Measurements from ENCODE around the gene CEP97. TPM values are rescaled to one million over a fixed set of nuclear protein-coding genes. Genes with fewer than 3 reads are reported as not detected.
"Not testable (repeated sequence)": the region's sequence is repeated elsewhere in the genome, so short reads cannot be mapped to it uniquely, and the experiment has no call there.

Gene CEP97
- polyA plus RNA-seq, 4 donors: 13.6 to 19.8 (median 17.2) TPM

- DNase-seq (ENCODE audit: low read depth in 4 of 4, low spot score in 3 of 4): no peak
Observed at GRCh38 chr3:101702726-101703125, 21.7 kb upstream of the CEP97 start.

- DNase-seq (ENCODE audit: low read depth in 4 of 4, low spot score in 3 of 4): no peak
Observed at GRCh38 chr3:101703169-101703568, 21.2 kb upstream of the CEP97 start.

- DNase-seq (ENCODE audit: low read depth in 4 of 4, low spot score in 3 of 4): not testable (repeated sequence)
Observed at GRCh38 chr3:101704639-101705038, 19.8 kb upstream of the CEP97 start.

DNA sequence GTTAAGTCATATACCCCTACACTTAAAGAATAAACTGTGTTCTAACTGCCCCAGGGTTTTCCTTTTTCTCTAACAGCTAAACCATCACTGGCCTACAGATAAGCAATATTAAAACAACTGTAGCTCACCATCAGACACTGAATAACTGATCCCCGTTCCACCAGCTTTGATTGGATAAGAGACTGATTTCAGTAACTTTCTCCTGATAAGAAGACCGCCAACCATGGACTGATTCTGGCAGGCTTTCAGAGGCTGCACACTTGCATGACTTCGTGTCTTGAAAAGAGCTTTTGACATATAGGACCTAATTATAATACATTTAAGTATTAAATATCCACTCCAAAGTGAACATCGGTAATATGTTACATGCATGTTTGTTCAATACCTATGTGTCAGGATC lies 15.3 kb upstream of the CEP97 start:
- no peak for DNase-seq (ENCODE audit: low read depth in 4 of 4, low spot score in 3 of 4)

GRCh38 chr3:101718455-101718854 lies 6.0 kb upstream of the CEP97 start:
- no peak for DNase-seq (ENCODE audit: low read depth in 4 of 4, low spot score in 3 of 4)

DNA sequence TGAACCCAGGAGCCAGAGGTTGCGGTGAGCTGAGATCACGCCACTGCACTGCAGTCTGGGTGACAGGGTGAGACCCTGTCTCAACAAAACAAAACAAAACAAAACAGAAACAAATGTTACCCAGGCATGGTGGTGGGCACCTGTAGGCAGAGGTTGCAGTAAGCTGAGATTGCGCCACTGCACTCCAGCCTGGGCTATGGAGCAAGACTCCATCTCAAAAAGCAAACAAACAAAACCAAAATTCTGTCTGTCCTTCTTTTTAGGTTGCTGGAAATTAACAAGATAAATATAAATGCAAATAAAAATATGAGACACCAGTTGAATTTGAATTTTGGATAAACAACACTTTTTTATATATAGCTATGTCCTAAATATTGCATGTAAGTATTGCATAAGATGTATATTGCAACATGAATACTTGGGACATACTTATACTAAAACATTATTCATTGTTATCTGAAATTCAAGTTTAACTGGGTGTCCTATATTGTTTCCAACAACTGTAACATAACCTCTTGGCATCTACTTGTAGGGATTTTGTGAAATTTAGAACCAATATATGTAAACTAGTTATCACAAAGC lies 4.7 kb upstream of the CEP97 start:
- no peak for DNase-seq (ENCODE audit: low read depth in 4 of 4, low spot score in 3 of 4)

- no peak for DNase-seq (ENCODE audit: low read depth in 4 of 4, low spot score in 3 of 4)
Observed at GRCh38 chr3:101720851-101721840, 3.3 kb upstream of the CEP97 start.

- DNase-seq (ENCODE audit: low read depth in 4 of 4, low spot score in 3 of 4): no peak
Observed at GRCh38 chr3:101722394-101723173, 1.8 kb upstream of the CEP97 start.

GRCh38 chr3:101725194-101725889 lies 928 bp downstream of the CEP97 start:
- DNase-seq (ENCODE audit: low read depth in 4 of 4, low spot score in 3 of 4): peak; percentile 10 to 32 (median 24)

DNA sequence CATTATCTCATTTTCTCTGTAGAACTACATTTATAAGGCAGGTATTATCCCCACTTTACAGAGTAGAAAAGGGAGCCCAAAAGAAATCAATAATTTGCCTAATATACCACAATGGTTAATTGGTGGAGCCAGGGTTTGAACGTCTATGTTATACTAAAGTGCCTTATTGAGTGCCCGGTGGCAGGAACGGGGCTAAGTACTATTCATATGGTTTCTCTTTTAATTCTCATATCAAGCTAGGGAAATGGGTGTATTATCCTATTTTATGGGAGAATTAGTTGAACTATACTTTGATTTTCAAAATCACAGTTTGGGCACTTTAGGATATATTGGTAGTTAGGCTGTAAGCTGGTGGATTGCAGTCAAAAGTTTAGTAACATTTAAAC lies 1.5 kb downstream of the CEP97 start:
- DNase-seq (ENCODE audit: low read depth in 4 of 4, low spot score in 3 of 4): no peak

GRCh38 chr3:101729586-101729985 lies 5.2 kb downstream of the CEP97 start:
- no peak for DNase-seq (ENCODE audit: low read depth in 4 of 4, low spot score in 3 of 4)

DNA sequence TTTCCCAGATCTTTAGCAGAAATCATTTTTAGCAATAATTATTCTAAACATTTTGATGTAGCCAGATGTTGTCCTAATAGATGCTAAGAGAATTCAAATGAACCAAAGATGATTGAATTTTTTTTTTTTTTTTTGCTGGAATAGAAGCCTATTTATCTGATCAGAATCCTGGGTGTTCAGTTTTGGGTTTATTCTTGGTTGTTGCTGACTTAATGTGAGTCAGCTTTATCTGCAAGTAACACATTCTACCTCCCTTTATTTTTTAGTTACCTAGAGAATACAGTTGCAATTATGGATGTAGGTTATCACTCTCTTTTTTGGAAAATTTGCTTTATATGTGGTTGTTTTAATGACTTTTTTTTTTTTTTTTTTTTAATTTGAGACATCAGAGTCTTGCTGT lies 6.4 kb downstream of the CEP97 start:
- no peak for DNase-seq (ENCODE audit: low read depth in 4 of 4, low spot score in 3 of 4)

DNA sequence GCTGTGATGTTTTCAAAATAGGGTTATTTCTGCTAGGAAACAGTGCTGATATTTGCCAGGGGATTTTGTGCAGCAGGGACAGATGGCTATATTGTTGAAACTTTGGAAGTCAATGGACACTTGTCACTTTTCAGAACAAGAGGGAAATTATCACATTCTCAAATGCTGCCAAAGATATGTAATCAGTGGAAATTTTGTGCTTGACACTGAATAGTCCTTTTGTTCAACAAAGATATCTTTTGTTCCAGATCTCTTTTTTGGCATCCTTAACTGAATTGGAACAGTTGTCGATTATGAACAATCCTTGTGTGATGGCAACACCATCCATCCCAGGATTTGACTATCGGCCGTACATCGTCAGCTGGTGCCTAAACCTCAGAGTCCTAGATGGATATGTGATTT lies 7.8 kb downstream of the CEP97 start:
- no peak for DNase-seq (ENCODE audit: low read depth in 4 of 4, low spot score in 3 of 4)

DNA sequence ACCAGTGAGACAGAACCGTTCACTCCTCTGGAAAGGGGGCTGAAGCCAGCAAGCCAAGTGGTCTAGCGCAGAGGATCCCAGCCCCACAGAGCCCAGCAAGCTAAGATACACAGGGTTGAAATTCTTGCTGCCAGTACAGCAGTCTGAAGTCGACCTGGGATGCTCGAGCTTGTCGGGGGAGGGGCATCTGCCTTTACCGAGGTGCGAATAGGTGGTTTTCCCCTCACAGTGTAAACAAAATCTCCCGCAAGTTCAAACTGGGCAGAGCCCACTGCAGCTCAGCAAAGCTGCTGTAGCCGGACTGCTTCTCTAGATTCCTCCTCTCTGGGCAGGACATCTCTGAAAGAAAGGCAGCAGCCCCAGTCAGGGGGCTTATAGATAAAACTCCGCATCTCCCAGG lies 11.4 kb downstream of the CEP97 start:
- DNase-seq (ENCODE audit: low read depth in 4 of 4, low spot score in 3 of 4): no peak

DNA sequence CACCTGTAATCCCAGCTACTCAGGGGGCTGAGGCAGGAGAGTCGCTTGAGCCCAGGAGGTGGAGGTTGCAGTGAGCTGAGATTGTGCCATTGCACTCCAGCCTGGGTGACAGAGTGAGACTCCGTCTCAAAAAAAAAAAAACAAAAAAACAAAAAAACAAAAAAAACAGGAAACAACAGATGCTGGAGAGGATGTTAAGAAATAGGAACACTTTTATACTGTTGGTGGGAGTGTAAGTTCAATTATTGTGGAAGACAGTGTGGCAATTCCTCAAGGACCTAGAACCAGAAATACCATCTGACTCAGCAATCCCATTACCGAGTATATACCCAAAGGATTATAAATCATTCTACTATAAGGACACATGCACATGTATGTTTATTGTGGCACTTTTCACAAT lies 17.5 kb downstream of the CEP97 start:
- DNase-seq (ENCODE audit: low read depth in 4 of 4, low spot score in 3 of 4): not testable (repeated sequence)

GRCh38 chr3:101744811-101745210 lies 20.4 kb downstream of the CEP97 start:
- DNase-seq (ENCODE audit: low read depth in 4 of 4, low spot score in 3 of 4): no peak

- DNase-seq (ENCODE audit: low read depth in 4 of 4, low spot score in 3 of 4): not testable (repeated sequence)
Observed at GRCh38 chr3:101745934-101746333, 21.5 kb downstream of the CEP97 start.

DNA sequence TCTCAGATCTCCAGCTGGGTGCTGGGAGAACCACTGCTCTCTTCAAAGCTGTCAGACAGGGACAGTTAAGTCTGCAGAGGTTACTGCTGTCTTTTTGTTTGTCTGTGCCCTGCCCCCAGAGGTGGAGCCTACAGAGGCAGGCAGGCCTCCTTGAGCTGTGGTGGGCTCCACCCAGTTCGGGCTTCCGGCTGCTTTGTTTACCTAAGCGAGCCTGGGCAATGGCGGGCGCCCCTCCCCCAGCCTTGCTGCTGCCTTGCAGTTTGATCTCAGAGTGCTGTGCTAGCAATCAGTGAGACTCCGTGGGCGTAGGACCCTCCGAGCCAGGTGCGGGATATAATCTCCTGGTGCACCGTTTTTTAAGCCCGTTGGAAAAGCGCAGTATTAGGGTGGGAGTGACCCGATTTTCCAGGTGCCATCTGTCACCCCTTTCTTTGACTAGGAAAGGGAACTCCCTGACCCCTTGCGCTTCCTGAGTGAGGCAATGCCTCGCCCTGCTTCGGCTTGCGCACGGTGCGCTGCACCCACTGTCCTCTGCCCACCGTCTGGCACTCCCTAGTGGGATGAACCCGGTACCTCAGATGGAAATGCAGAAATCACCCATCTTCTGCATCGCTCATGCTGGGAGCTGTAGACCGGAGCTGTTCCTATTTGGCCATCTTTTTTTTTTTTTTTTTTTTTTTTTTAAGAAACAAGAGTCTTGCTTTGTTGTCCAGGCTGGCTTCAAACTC lies 29.1 kb downstream of the CEP97 start:
- DNase-seq (ENCODE audit: low read depth in 4 of 4, low spot score in 3 of 4): not testable (repeated sequence)

- no peak for DNase-seq (ENCODE audit: low read depth in 4 of 4, low spot score in 3 of 4)
Observed at GRCh38 chr3:101758224-101758623, 33.8 kb downstream of the CEP97 start.

- no peak for DNase-seq (ENCODE audit: low read depth in 4 of 4, low spot score in 3 of 4)
Observed at GRCh38 chr3:101762041-101762646, 37.7 kb downstream of the CEP97 start.
